ENCODE data around the gene SLC38A2.

Gene SLC38A2

DNA sequence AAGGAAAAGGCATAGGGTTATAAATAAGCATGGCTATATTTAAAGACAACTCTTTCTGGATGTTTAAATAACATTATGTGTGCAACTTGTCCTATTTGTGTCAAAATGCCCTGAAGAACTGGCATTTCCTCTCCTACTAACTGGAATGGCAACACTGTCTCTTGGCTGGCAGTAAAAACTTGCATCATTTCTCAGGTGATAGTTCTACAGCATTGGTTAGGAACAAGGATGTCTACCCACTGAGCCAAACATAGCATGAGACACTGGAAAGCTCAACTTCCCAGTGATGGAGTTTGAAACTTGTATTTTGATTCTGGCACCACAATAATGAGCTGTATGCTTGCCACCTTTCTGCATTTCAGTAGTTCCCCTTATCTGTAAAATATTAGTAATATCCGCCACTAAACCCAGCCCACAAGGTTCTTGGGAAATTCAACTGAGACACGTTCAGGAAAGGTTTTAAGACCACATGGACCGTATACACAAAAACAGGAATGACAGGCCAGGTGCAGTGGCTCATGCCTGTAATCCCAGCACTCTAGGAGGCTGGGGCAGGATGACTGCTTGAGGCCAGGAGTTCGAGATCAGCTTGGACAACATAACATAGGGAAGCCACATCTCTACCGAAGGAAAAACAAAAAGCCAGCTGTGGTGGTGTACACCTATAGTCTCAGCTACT is 5.1 kb downstream of the SLC38A2 start:
- H3K4me3 ChIP-seq (ENCODE audit: low read depth, low read length) = no peak overlapping the region
- no peak overlapping the region for H3K9ac ChIP-seq
- H3K79me2 ChIP-seq = peaks cover 17% of the 10 kb centered on the region
- TF ChIP-seq, protein P1, sequence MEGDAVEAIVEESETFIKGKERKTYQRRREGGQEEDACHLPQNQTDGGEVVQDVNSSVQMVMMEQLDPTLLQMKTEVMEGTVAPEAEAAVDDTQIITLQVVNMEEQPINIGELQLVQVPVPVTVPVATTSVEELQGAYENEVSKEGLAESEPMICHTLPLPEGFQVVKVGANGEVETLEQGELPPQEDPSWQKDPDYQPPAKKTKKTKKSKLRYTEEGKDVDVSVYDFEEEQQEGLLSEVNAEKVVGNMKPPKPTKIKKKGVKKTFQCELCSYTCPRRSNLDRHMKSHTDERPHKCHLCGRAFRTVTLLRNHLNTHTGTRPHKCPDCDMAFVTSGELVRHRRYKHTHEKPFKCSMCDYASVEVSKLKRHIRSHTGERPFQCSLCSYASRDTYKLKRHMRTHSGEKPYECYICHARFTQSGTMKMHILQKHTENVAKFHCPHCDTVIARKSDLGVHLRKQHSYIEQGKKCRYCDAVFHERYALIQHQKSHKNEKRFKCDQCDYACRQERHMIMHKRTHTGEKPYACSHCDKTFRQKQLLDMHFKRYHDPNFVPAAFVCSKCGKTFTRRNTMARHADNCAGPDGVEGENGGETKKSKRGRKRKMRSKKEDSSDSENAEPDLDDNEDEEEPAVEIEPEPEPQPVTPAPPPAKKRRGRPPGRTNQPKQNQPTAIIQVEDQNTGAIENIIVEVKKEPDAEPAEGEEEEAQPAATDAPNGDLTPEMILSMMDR (IDR thresholded peaks at IDR 0.05) = no peak
- no peaks in the 10 kb centered on the region for H3K27me3 ChIP-seq (ENCODE audit: control insufficient read depth, insufficient read depth, low read length)
- H3K36me3 ChIP-seq (ENCODE audit: control insufficient read depth, insufficient read depth, low read length) = no peaks in the 10 kb centered on the region
- peaks cover 40% of the 10 kb centered on the region for H3K4me1 ChIP-seq
- H3K4me2 ChIP-seq (ENCODE audit: low read length) = no peak overlapping the region
- H3K9me3 ChIP-seq (ENCODE audit: control insufficient read depth, low read length) = no peaks in the 10 kb centered on the region
- H2AFZ ChIP-seq = no peak overlapping the region
- H3K27ac ChIP-seq = peak overlapping the region; percentile 13

GRCh38 chr12:46366771-46367170 is 5.8 kb downstream of the SLC38A2 start:
- Histone ChIP-seq H3K79me2 (peaks cover 13% of the 10 kb centered on the region), H3K9me3 (ENCODE audit: control insufficient read depth, low read length) (no peaks in the 10 kb centered on the region), H3K4me2 (ENCODE audit: low read length) (no peak overlapping the region), H3K36me3 (ENCODE audit: control insufficient read depth, insufficient read depth, low read length) (no peaks in the 10 kb centered on the region), H3K27me3 (ENCODE audit: control insufficient read depth, insufficient read depth, low read length) (no peaks in the 10 kb centered on the region), H3K27ac (no peak overlapping the region), H3K4me1 (peaks cover 40% of the 10 kb centered on the region), H2AFZ (no peak overlapping the region), H3K4me3 (ENCODE audit: low read depth, low read length) (no peak overlapping the region), H3K9ac (no peak overlapping the region)
- TF ChIP-seq, protein P1 (IDR thresholded peaks at IDR 0.05) = no peak

GRCh38 chr12:46365951-46366379 is 6.6 kb downstream of the SLC38A2 start:
- no peaks in the 10 kb centered on the region for H3K9me3 ChIP-seq (ENCODE audit: control insufficient read depth, low read length)
- no peaks in the 10 kb centered on the region for H3K27me3 ChIP-seq (ENCODE audit: control insufficient read depth, insufficient read depth, low read length)
- H3K4me3 ChIP-seq (ENCODE audit: low read depth, low read length) = no peak overlapping the region
- TF ChIP-seq, protein P1 (IDR thresholded peaks at IDR 0.05) = no peak
- no peak overlapping the region for H2AFZ ChIP-seq
- no peak overlapping the region for H3K9ac ChIP-seq
- no peak overlapping the region for H3K4me2 ChIP-seq (ENCODE audit: low read length)
- H3K36me3 ChIP-seq (ENCODE audit: control insufficient read depth, insufficient read depth, low read length) = no peaks in the 10 kb centered on the region
- H3K4me1 ChIP-seq = peaks cover 40% of the 10 kb centered on the region
- H3K79me2 ChIP-seq = peaks cover 11% of the 10 kb centered on the region
- H3K27ac ChIP-seq = no peak overlapping the region

GRCh38 chr12:46364777-46365580 is 7.6 kb downstream of the SLC38A2 start:
- TF ChIP-seq, protein P1 (IDR thresholded peaks at IDR 0.05) = no peak
- Histone ChIP-seq H3K9ac (no peak overlapping the region), H3K27me3 (ENCODE audit: control insufficient read depth, insufficient read depth, low read length) (no peaks in the 10 kb centered on the region), H3K79me2 (peaks cover under 1% of the 10 kb centered on the region), H3K9me3 (ENCODE audit: control insufficient read depth, low read length) (no peaks in the 10 kb centered on the region), H3K4me3 (ENCODE audit: low read depth, low read length) (no peak overlapping the region), H3K4me1 (peaks cover 40% of the 10 kb centered on the region), H3K27ac (no peak overlapping the region), H3K4me2 (ENCODE audit: low read length) (no peak overlapping the region), H3K36me3 (ENCODE audit: control insufficient read depth, insufficient read depth, low read length) (no peaks in the 10 kb centered on the region), H2AFZ (no peak overlapping the region)
